Naive B cell (primary cell): ENCODE results near the gene SPACA6. TPM values are rescaled to one million over a fixed set of nuclear protein-coding genes. Genes with fewer than 3 reads are reported as not detected.
"Not testable (repeated sequence)": the region's sequence is repeated elsewhere in the genome, so short reads cannot be mapped to it uniquely, and the experiment has no call there.

Source experiments
- ATAC-seq, 2 donors: fragments of 150-1000 bp; cut with Tn5 transposase; 2 replicates each; pipeline ENCODE4 v1.10.0; 2021; ENCODE audit warnings: low read depth in 2 of 2, mild to moderate bottlenecking in 2 of 2, moderate library complexity in 2 of 2
- DNase-seq: peaks from one replicate; pipeline ENCODE4 v3.0.0; 2022
- H3K27ac Mint-ChIP-seq, 6 donors: one replicate each; pipeline ENCODE4 v1.8.0; 2020 to 2022; ENCODE audit warnings: mild to moderate bottlenecking in 6 of 6, mixed read lengths in 6 of 6, moderate library complexity in 5 of 6, inconsistent platforms in 2 of 6
- H3K27me3 Mint-ChIP-seq, 3 donors: one replicate each; pipeline ENCODE4 v1.8.0; 2021 to 2022; ENCODE audit warnings: mixed read lengths in 3 of 3, mild to moderate bottlenecking in 1 of 3
- H3K36me3 Mint-ChIP-seq, 2 donors: one replicate each; pipeline ENCODE4 v1.8.0; 2020 to 2022; ENCODE audit warnings: mixed read lengths in 2 of 2, inconsistent platforms in 1 of 2, mild to moderate bottlenecking in 1 of 2
- H3K4me1 Mint-ChIP-seq, 3 donors: one replicate each; pipeline ENCODE4 v1.8.0; 2020 to 2022; ENCODE audit warnings: mixed read lengths in 3 of 3, inconsistent platforms in 1 of 3, mild to moderate bottlenecking in 1 of 3, moderate library complexity in 1 of 3
- H3K4me3 Mint-ChIP-seq, 8 donors: one replicate each; pipeline ENCODE4 v1.8.0; 2020 to 2022; ENCODE audit warnings: mild to moderate bottlenecking in 8 of 8, mixed read lengths in 8 of 8, moderate library complexity in 8 of 8, inconsistent platforms in 2 of 8
- H3K9me3 Mint-ChIP-seq, 7 donors: one replicate each; pipeline ENCODE4 v1.8.0; 2020 to 2022; ENCODE audit warnings: mixed read lengths in 7 of 7, mild to moderate bottlenecking in 5 of 7, inconsistent platforms in 2 of 7, moderate library complexity in 1 of 7
- polyA plus RNA-seq, 6 donors: library from polyadenylated mRNA; unstranded; fragments of 300-500 nt; fragmentation: Illumina TruSeq; gene quantifications; one replicate each; pipeline ENCODE4 v1.2.3, GENCODE V29; 2021; ENCODE audit warnings: low read depth in 6 of 6

SPACA6 gene
- polyA plus RNA-seq, 6 donors from 2014 or later: 0.85 to 6.8 (median 3.6) TPM

DNA sequence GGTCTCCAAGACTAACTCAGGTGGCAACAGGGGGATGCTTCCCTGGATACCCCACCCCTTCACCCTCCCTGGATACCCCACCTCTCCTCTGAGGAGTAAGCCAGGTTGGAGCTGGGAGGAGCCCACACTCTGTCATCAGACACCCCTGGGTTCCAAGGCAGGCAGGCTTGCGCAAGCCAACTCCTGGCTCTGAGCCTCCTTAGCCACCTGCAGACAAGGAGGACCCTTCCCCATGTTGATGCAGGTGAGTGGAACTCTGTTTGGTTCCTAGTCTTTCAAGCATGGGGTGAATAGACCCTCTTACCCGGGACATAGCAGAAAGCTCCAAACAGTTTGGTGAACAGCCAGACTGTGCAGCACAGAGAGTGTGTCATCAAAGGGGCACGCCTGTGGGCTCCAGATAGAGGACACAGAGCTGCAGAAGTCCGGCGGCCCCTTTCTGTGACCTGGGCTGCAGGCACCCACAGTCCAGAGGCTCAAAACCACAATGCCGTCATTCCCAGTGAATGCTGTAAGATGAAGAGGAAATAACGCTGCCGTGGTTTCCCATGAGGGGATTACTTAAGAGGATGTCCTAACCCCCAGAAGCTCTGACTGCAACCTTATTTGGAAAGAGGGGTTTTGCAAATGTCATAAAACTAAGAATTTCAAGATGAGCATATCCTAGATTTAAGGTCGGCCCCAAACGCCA lies 42.8 kb downstream of the SPACA6 start:
- peaks cover 0 to 9% of the 10 kb centered on the region in 2 donors for H3K36me3 Mint-ChIP-seq
- peaks cover 4 to 15% (median 9%) of the 10 kb centered on the region in 7 donors for H3K9me3 Mint-ChIP-seq
- no peak overlapping the region for H3K4me3 Mint-ChIP-seq
- peaks cover 43 to 45% (median 43%) of the 10 kb centered on the region in 3 donors for H3K27me3 Mint-ChIP-seq
- no peak overlapping the region for H3K27ac Mint-ChIP-seq
- no peak for DNase-seq
- no peaks in the 10 kb centered on the region for H3K4me1 Mint-ChIP-seq
- no peak for ATAC-seq

DNA sequence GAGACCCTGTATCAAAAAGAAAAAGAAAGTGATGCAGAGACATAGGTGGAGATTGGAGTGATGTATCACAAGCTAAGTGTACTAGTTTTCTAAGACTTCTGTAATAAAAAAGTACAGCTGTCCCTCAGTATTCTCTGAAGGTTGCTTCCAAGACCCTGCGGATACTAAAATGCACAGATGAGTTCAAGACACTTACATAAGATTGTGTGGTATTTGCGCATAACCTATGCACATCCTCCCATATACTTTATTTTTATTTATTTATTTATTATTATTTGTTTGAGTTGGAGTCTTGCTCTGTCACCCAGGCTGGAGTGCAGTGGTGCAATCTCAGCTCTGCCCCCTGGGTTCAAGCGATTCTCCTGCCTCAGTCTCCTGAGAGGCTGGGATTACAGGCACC lies 44.3 kb downstream of the SPACA6 start:
- no peak for DNase-seq
- Mint-ChIP-seq H3K27me3 (peaks cover 31 to 39% (median 35%) of the 10 kb centered on the region in 3 donors), H3K36me3 (no peaks in the 10 kb centered on the region), H3K9me3 (peaks cover 0 to 3% (median under 1%) of the 10 kb centered on the region in 7 donors), H3K4me1 (no peaks in the 10 kb centered on the region), H3K4me3 (no peak overlapping the region), H3K27ac (no peak overlapping the region)
- no peak for ATAC-seq

DNA sequence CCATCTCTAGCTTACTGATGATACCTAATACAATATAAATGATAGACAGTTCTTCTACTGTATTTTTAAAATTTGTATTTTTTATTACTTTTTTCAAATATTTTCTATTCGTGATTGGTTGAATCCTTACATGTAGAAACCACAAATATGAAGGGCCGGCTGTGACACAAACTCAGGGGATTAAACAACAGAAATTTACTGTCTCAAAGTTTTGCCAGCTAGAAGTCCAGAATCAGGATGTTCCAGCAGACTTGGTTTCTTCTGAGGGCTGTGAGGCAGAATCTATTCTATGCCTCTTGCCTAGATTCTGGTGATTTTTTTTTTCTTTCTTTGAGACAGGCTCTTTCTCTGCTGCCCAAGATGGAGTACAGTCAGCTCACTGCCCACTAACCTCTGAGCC lies 44.8 kb downstream of the SPACA6 start:
- Mint-ChIP-seq H3K27ac (no peak overlapping the region), H3K27me3 (peaks cover 34 to 41% (median 39%) of the 10 kb centered on the region in 3 donors), H3K9me3 (no peaks in the 10 kb centered on the region), H3K4me1 (no peaks in the 10 kb centered on the region), H3K36me3 (no peaks in the 10 kb centered on the region), H3K4me3 (no peak overlapping the region)
- DNase-seq: no peak
- ATAC-seq: no peak

DNA sequence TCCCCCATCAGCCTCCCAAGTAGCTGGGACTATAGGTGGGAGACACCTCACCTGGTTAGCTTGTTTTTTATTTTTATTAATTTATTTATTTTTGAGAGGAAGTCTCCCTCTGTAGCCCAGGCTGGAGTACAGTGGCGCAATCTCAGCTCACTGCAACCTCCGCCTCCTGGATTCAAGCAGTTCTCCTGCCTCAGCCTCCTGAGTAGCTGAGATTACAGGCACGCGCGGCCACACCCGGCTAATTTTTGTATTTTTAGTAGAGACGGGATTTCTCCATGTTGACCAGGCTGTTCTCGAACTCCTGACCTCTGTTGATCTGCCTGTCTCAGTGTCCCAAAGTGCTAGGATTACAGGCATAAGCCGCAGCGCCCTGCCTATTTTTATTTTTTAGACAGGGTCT lies 45.4 kb downstream of the SPACA6 start:
- H3K4me3 Mint-ChIP-seq, H3K36me3 Mint-ChIP-seq, H3K4me1 Mint-ChIP-seq, H3K27ac Mint-ChIP-seq, DNase-seq, H3K9me3 Mint-ChIP-seq, ATAC-seq: not testable (repeated sequence)
- H3K27me3 Mint-ChIP-seq: peaks cover 36 to 47% (median 38%) of the 10 kb centered on the region in 3 donors

DNA sequence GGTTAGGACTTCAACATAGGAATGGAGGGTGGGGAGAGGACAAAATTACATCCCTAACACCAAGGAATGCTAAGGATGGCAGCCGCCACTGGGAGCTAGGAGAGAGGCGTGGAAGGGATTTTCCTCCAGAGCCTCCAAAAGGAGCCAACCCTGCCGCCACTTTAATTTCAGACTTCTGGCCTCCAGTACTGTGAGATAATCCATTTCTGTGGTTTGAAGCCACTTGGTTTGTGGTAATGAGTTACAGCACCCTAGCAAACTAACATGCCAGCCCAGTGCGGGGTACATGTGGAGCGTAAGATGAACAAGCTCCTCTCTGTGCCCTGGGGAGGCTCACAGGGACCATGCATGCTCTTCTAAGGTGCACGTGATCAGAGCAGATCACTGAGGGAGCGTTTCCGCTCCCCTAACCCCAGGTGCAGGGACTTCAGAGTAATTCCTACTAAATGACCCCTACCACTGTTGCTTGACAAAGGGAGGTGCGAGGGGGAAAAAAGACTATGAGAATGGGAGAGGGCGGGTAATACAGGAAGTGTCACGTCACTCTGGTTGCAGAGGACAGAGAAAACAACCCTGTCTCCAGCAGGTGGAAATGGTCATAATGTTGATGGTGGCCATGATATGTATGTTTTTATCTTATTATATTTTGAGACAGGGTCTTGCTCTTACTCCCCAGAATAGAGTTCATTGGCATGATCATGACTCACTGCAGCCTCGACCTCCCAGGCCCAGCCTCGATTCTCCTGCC lies 46.5 kb downstream of the SPACA6 start:
- ATAC-seq (no peak), DNase-seq (no peak)
- Mint-ChIP-seq H3K9me3 (no peaks in the 10 kb centered on the region), H3K4me1 (no peaks in the 10 kb centered on the region), H3K4me3 (no peak overlapping the region), H3K27ac (no peak overlapping the region), H3K36me3 (no peaks in the 10 kb centered on the region), H3K27me3 (peaks cover 31 to 52% (median 38%) of the 10 kb centered on the region in 3 donors)

DNA sequence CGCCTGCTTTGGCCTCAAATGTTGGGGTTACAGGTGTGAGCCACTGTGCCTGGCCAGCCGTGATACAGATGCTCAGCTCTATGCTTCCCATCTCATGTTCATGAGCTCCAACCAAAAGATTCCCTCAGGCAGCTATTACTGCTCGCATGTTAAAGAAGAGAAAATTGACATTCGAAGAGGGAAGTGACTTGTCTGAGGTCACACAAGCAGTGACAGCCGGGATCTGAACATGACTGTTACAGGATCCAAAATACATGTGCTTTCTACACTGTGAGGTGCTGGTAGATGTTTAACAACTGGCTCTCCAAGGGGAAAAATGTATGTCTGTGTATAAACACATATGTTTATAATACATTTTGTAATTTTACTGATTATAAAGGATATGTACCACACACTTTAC lies 47.2 kb downstream of the SPACA6 start:
- no peak for ATAC-seq
- no peaks in the 10 kb centered on the region for H3K36me3 Mint-ChIP-seq
- H3K9me3 Mint-ChIP-seq: no peaks in the 10 kb centered on the region
- no peaks in the 10 kb centered on the region for H3K4me1 Mint-ChIP-seq
- H3K4me3 Mint-ChIP-seq: no peak overlapping the region
- no peak overlapping the region for H3K27ac Mint-ChIP-seq
- peaks cover 27 to 52% (median 32%) of the 10 kb centered on the region in 3 donors for H3K27me3 Mint-ChIP-seq
- no peak for DNase-seq

DNA sequence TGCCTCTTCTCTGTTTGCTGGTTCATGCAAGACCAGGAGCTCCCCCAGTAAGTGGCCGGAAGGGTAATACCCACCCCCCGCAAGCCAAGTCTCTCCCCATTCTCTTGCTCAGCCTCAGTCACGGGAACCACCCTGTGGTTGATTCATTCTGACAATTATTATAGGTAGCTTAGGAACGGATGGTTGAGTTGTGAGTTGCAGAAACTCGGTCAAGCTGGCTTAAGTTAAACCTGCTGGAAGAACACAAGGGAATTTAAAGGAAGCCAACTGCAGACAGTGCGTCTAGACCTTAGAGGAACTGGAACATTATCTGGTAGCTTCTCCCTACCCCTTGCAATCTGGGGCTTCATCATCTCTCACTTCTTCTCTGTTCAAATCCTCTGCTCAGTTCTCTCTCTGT lies 49.7 kb downstream of the SPACA6 start:
- Mint-ChIP-seq H3K9me3 (no peaks in the 10 kb centered on the region), H3K27me3 (peaks cover 19 to 37% (median 37%) of the 10 kb centered on the region in 3 donors), H3K36me3 (no peaks in the 10 kb centered on the region), H3K4me3 (no peak overlapping the region), H3K27ac (no peak overlapping the region), H3K4me1 (no peaks in the 10 kb centered on the region)
- DNase-seq (no peak), ATAC-seq (no peak)

DNA sequence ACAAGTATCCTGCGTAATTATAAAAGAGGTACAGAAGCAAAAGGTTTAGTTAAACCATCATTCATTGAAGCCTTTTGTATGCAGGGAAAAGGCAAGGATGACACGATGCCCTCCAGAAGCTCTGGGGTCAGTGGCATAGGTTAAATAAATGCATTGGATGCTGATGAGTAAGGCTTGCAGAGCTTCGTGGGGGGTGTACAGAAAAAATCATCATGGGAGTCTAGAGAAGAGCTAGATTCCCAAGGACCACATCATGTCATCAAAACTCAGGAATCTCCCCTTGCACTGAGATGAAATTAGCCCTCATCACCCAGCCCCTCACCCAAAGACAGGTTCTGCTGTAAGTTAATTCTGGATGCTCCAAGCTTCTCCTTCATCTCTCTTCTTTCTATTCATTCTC lies 50.3 kb downstream of the SPACA6 start:
- H3K36me3 Mint-ChIP-seq: no peaks in the 10 kb centered on the region
- ATAC-seq (no peak), DNase-seq (no peak)
- H3K9me3 Mint-ChIP-seq: no peaks in the 10 kb centered on the region
- peaks cover 19 to 37% (median 37%) of the 10 kb centered on the region in 3 donors for H3K27me3 Mint-ChIP-seq
- H3K4me1 Mint-ChIP-seq: no peaks in the 10 kb centered on the region
- no peak overlapping the region for H3K4me3 Mint-ChIP-seq
- no peak overlapping the region for H3K27ac Mint-ChIP-seq

DNA sequence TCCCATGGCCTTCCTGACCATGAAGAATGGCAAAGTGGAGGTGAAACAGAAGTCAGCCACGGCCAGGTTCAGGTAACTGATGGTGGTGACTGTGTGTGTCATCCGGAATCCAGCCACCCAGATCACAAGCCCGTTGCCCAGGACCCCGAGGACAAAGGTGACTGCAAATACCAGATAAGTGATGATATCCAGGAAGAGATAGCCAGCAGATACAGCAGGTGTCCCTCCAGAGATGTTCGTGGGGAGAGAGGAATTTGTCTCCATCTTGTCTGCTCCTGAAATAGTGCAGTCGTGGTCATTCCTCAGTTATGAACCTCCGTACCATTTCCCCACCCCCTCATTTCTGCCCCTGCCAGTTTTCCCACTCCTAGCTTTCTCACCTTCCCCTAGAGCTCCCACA lies 53.6 kb downstream of the SPACA6 start:
- Mint-ChIP-seq H3K36me3 (peaks cover 0 to 7% of the 10 kb centered on the region in 2 donors), H3K4me3 (no peak overlapping the region), H3K27me3 (peaks cover 10 to 33% (median 27%) of the 10 kb centered on the region in 3 donors), H3K4me1 (peaks cover 0 to 11% (median 7%) of the 10 kb centered on the region in 3 donors), H3K9me3 (peaks cover 0 to 5% (median 0%) of the 10 kb centered on the region in 7 donors), H3K27ac (peak overlapping the region in 1 of 6 donors; percentile 61)
- DNase-seq (no peak), ATAC-seq (no peak)

DNA sequence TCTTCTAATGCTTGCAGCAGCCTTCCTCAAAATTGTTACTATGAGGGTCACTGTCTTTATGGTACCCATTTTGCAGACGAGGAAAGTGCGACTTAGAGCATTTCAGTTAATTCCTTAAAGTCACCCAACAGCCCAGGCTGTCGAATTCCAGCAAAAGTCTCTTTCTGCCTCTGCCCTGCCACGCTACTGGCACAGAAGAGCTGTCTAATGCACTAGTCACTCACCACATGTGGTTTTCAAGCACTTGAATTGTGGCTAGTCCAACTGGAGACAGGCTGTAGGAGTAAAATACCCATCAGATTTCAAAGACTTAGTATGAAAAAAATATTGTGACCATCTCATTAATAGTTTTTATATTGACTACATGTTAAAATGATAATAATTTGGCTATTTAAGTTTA lies 56.8 kb downstream of the SPACA6 start:
- Mint-ChIP-seq H3K27me3 (peaks cover 4 to 18% (median 15%) of the 10 kb centered on the region in 3 donors), H3K36me3 (peaks cover 0 to 7% of the 10 kb centered on the region in 2 donors), H3K4me3 (no peak overlapping the region), H3K9me3 (peaks cover 0 to 7% (median 3%) of the 10 kb centered on the region in 7 donors), H3K27ac (no peak overlapping the region), H3K4me1 (peaks cover 0 to 17% (median 11%) of the 10 kb centered on the region in 3 donors)
- DNase-seq: no peak
- ATAC-seq: no peak

DNA sequence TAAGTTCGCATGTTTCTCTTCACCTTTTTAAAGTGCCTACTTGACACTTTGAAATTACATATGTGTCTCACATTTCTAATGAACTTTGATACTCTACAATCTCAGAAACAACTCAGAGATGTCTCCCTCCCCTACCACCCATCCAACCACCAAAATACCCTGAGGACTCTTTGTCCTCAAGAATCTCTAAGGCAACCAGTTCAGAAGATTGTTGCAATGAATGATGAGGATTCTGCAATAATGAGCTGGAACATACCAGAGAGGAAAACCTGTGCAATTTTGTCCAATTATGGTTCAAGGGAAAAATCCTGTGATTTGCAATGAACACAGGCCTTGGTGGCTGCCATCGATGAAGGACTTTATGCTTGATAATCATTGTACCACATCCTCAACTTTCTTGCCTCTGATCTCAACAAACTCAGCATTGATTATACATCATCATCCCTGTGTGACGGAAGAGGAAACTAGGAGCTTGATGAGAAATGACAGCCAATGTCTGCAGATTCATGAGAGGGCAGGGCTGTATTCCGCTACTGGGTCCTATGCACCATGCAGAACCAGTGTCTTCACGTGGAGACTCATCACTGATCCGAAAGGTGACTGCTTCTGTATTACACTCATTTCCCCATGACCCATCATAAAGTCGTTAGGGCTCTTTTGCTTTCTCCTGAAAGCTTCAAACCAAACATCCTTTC lies 57.4 kb downstream of the SPACA6 start:
- ATAC-seq: no peak
- H3K36me3 Mint-ChIP-seq: peaks cover 0 to 7% of the 10 kb centered on the region in 2 donors
- no peak overlapping the region for H3K27ac Mint-ChIP-seq
- DNase-seq: no peak
- peaks cover 6 to 20% (median 12%) of the 10 kb centered on the region in 3 donors for H3K27me3 Mint-ChIP-seq
- peaks cover 0 to 17% (median 11%) of the 10 kb centered on the region in 3 donors for H3K4me1 Mint-ChIP-seq
- peak overlapping the region in 1 of 8 donors; percentile 26 for H3K4me3 Mint-ChIP-seq
- peaks cover 0 to 11% (median 3%) of the 10 kb centered on the region in 7 donors for H3K9me3 Mint-ChIP-seq

DNA sequence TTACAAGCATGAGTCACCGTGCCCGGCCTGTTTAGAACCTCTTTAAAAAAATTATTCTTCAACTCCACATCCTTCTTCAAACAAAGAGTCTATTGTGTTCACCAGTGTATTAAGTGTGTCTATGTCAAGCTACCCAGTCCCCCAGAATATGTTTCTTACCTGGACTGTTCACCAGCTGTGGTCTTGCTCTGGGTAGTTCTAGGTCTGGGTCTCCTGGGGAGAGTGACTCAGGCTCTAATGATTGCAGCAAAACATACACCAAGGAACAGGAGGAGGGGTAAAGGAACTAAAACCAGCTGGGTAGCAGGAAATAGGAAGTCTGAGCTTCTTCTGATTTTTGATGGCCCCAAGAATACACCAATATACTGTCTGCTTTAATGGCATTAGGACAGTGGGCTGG lies 58.5 kb downstream of the SPACA6 start, which contains the start of gene FPR1:
FPR1 (minus strand) TSS at position 224 of the 400 bp plus-strand sequence. CDS start 4,884 bp downstream, outside the sequence.
- peaks cover 10 to 21% (median 19%) of the 10 kb centered on the region in 3 donors for H3K27me3 Mint-ChIP-seq
- H3K4me3 Mint-ChIP-seq: peak within 1 kb of the TSS in 5 of 8 donors; percentile 6 to 29 (median 17)
- peak within 1 kb of the TSS in 3 of 6 donors; percentile 66 to 85 (median 83) for H3K27ac Mint-ChIP-seq
- peaks cover 0 to 7% of the 10 kb centered on the region in 2 donors for H3K36me3 Mint-ChIP-seq
- peak; percentile 81 to 99 for ATAC-seq
- DNase-seq: peak; percentile 26
- H3K4me1 Mint-ChIP-seq: peaks cover 0 to 17% (median 11%) of the 10 kb centered on the region in 3 donors
- peaks cover 0 to 16% (median 10%) of the 10 kb centered on the region in 7 donors for H3K9me3 Mint-ChIP-seq

DNA sequence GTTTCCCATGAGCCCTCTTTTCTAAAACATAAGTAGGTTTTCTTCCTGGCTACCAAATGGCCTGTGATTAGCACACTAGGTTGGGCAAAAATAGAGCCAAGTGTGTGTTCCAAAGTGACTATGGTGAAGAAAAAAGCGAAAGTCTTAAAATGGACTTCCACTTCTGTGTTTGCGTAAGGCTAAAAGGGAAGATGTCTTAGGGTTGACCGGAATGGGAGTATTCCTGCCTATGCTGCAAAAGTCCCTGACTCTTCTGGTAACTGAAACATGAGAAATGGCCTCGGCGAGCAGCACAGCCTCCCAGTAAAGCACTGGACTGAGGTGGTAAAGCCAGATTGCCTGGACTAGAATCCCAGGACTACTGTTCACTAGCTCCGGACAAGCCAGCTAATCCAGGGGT lies 61.0 kb downstream of the SPACA6 start:
- H3K36me3 Mint-ChIP-seq: peaks cover 0 to 7% of the 10 kb centered on the region in 2 donors
- H3K9me3 Mint-ChIP-seq: peaks cover 0 to 20% (median 10%) of the 10 kb centered on the region in 7 donors
- H3K4me3 Mint-ChIP-seq: no peak overlapping the region
- no peak overlapping the region for H3K27ac Mint-ChIP-seq
- no peak for DNase-seq
- H3K27me3 Mint-ChIP-seq: peaks cover 11 to 22% (median 15%) of the 10 kb centered on the region in 3 donors
- H3K4me1 Mint-ChIP-seq: peaks cover 0 to 17% (median 11%) of the 10 kb centered on the region in 3 donors
- no peak for ATAC-seq
